ENCODE measurements around the gene HOXA3.
A peak's percentile ranks its signal among the peaks of the same experiment; 100 is the strongest.

The HOXA3 gene

GRCh38 chr7:27182285-27182841 is 30.0 kb upstream of the HOXA3 start:
- TF ChIP-seq CTCF (IDR thresholded peaks at IDR 0.05; ENCODE audit: insufficient read depth, low read length, missing control alignments), result no peak
- ChIA-PET POLR2A (interaction anchor here (0.8 to 1.3 kb wide), 2 partner anchors 13 to 19 kb away, joined by 3 to 4 read pairs; no protein-coding TSS in a partner anchor), CTCF (interaction anchor here (0.7 to 1.8 kb wide), 7 partner anchors 8 to 880 kb away, joined by 3 to 4 read pairs (median 3); no protein-coding TSS in a partner anchor)
- no peak for DNase-seq (ENCODE audit: low read depth, low spot score)
- peak overlapping the region; percentile 70 for H3K4me3 ChIP-seq (ENCODE audit: low read depth, low read length)

- H3K4me3 ChIP-seq (ENCODE audit: low read depth, low read length), result no peak overlapping the region; the same call in 1 of the 2 replicates
- no peak for DNase-seq (ENCODE audit: low read depth, low spot score)
- CTCF ChIA-PET, result interaction anchor here (0.7 to 1.8 kb wide), 5 partner anchors 8 to 880 kb away, joined by 3 to 4 read pairs (median 3); no protein-coding TSS in a partner anchor
- POLR2A ChIA-PET, result interaction anchor here (0.8 to 1.3 kb wide), 2 partner anchors 13 to 19 kb away, joined by 3 to 4 read pairs; no protein-coding TSS in a partner anchor
- no peak for TF ChIP-seq CTCF (IDR thresholded peaks at IDR 0.05; ENCODE audit: insufficient read depth, low read length, missing control alignments)
These were observed 29.5 kb upstream of the HOXA3 start for GRCh38 chr7:27181795-27182275.

- TF ChIP-seq CTCF (IDR thresholded peaks at IDR 0.05; ENCODE audit: insufficient read depth, low read length, missing control alignments), result no peak
- DNase-seq (ENCODE audit: low read depth, low spot score), result no peak
- ChIA-PET POLR2A (interaction anchor here (1.1 to 4.8 kb wide), 4 partner anchors 11 to 84 kb away, joined by 4 to 53 read pairs (median 11); partner anchors contain the start of gene HOXA9), CTCF (interaction anchor here (0.6 to 9.5 kb wide), 15 partner anchors 9 to 1288 kb away, joined by 3 to 117 read pairs (median 5); partner anchors contain the start of genes HOXA3 and HOXA9)
- H3K4me3 ChIP-seq (ENCODE audit: low read depth, low read length), result peak overlapping the region; percentile 75
These were observed 28.3 kb upstream of the HOXA3 start for GRCh38 chr7:27180431-27181420.

GRCh38 chr7:27179503-27180430 is 27.4 kb upstream of the HOXA3 start:
- TF ChIP-seq CTCF (IDR thresholded peaks at IDR 0.05; ENCODE audit: insufficient read depth, low read length, missing control alignments), result peak; percentile 97
- CTCF ChIA-PET, result interaction anchor here (0.6 to 9.5 kb wide), 27 partner anchors 8 to 1287 kb away, joined by 3 to 117 read pairs (median 4); partner anchors contain the start of genes HOXA3, HOXA7 and HOXA9
- POLR2A ChIA-PET, result interaction anchor here (1.1 to 4.8 kb wide), 5 partner anchors 10 to 1323 kb away, joined by 4 to 53 read pairs (median 10); partner anchors contain the start of gene HOXA9
- DNase-seq (ENCODE audit: low read depth, low spot score), result no peak
- peak overlapping the region; percentile 75 for H3K4me3 ChIP-seq (ENCODE audit: low read depth, low read length)

GRCh38 chr7:27179030-27179429 is 26.6 kb upstream of the HOXA3 start:
- ChIA-PET CTCF (interaction anchor here (0.8 to 9.5 kb wide), 25 partner anchors 9 to 1286 kb away, joined by 3 to 117 read pairs (median 4); partner anchors contain the start of genes HOXA3, HOXA7 and HOXA9), POLR2A (interaction anchor here (0.7 to 4.8 kb wide), 6 partner anchors 10 to 1322 kb away, joined by 4 to 53 read pairs (median 8); partner anchors contain the start of gene HOXA9)
- no peak for DNase-seq (ENCODE audit: low read depth, low spot score)
- no peak for TF ChIP-seq CTCF (IDR thresholded peaks at IDR 0.05; ENCODE audit: insufficient read depth, low read length, missing control alignments)
- H3K4me3 ChIP-seq (ENCODE audit: low read depth, low read length), result peak overlapping the region; percentile 75

All from AG04449 (cell line).